Type B pancreatic cell (in vitro differentiated cells): ENCODE measurements around the gene CHCHD6. TPM values are rescaled to one million over a fixed set of nuclear protein-coding genes. Genes with fewer than 3 reads are reported as not detected.

ENCODE experiments used
- DNase-seq: peaks from one replicate; pipeline ENCODE4 v3.0.0; 2021; ENCODE audit warnings: mixed read lengths; ENCODE audit not compliant: unreplicated experiment; ENCODE audit errors: extremely low spot score
- H3K27ac Mint-ChIP-seq: 2 replicates; pipeline ENCODE4 v1.8.0; 2021; ENCODE audit warnings: mild to moderate bottlenecking, mixed read lengths
- H3K27me3 Mint-ChIP-seq: 2 replicates; pipeline ENCODE4 v1.8.0; 2021; ENCODE audit warnings: mixed read lengths
- H3K36me3 Mint-ChIP-seq: 2 replicates; pipeline ENCODE4 v1.8.0; 2021; ENCODE audit warnings: mixed read lengths
- H3K4me1 Mint-ChIP-seq: one replicate; pipeline ENCODE4 v1.8.0; 2021; ENCODE audit warnings: mixed read lengths; ENCODE audit not compliant: unreplicated experiment
- H3K4me3 Mint-ChIP-seq: 2 replicates; pipeline ENCODE4 v1.8.0; 2021; ENCODE audit warnings: mild to moderate bottlenecking, mixed read lengths
- H3K9me3 Mint-ChIP-seq: 2 replicates; pipeline ENCODE4 v1.8.0; 2021; ENCODE audit warnings: mixed read lengths
- CTCF ChIP-seq: fragments of 200-600 bp; sonication (generic); conservative IDR thresholded peaks from 2 replicates; pipeline ENCODE4 v1.5.0; 2021; ENCODE audit warnings: antibody characterized with exemption, mild to moderate bottlenecking
- total RNA-seq: library from RNA; stranded (reverse); gene quantifications from 2 replicates; pipeline ENCODE4 v1.2.1, GENCODE V29; 2021; ENCODE audit warnings: low replicate concordance

CHCHD6 gene
- total RNA-seq, 1 donor from 2014 or later, result 17.5 TPM

GRCh38 chr3:126961191-126961790 is 257.3 kb downstream of the CHCHD6 start:
- TF ChIP-seq CTCF, result no peak
- peaks cover 25% of the 10 kb centered on the region for H3K4me1 Mint-ChIP-seq
- H3K27me3 Mint-ChIP-seq, result peaks cover 3% of the 10 kb centered on the region
- peaks cover 4% of the 10 kb centered on the region for H3K36me3 Mint-ChIP-seq
- no peak for DNase-seq
- H3K27ac Mint-ChIP-seq, result no peak overlapping the region
- no peak overlapping the region for H3K4me3 Mint-ChIP-seq
- no peaks in the 10 kb centered on the region for H3K9me3 Mint-ChIP-seq

- Mint-ChIP-seq H3K4me3 (no peak overlapping the region), H3K27ac (no peak overlapping the region), H3K27me3 (peaks cover 3% of the 10 kb centered on the region)
These were observed 257.9 kb downstream of the CHCHD6 start for GRCh38 chr3:126961791-126962461.

GRCh38 chr3:126962756-126963155 is 258.7 kb downstream of the CHCHD6 start:
- Mint-ChIP-seq H3K36me3 (peaks cover 4% of the 10 kb centered on the region), H3K4me3 (no peak overlapping the region), H3K9me3 (no peaks in the 10 kb centered on the region), H3K4me1 (peaks cover 24% of the 10 kb centered on the region), H3K27me3 (peaks cover 3% of the 10 kb centered on the region), H3K27ac (no peak overlapping the region)
- DNase-seq, result no peak
- no peak for TF ChIP-seq CTCF

More at GRCh38 chr3:126961791-126962461, 257.9 kb downstream of the CHCHD6 start:
- H3K36me3 Mint-ChIP-seq, result peaks cover 4% of the 10 kb centered on the region
- H3K9me3 Mint-ChIP-seq, result no peaks in the 10 kb centered on the region
- DNase-seq, result no peak
- H3K4me1 Mint-ChIP-seq, result peaks cover 24% of the 10 kb centered on the region
- no peak for TF ChIP-seq CTCF

GRCh38 chr3:126963261-126964190 is 259.5 kb downstream of the CHCHD6 start:
- no peak for TF ChIP-seq CTCF
- Mint-ChIP-seq H3K27me3 (peaks cover 3% of the 10 kb centered on the region), H3K36me3 (peaks cover 4% of the 10 kb centered on the region), H3K4me3 (no peak overlapping the region), H3K4me1 (peaks cover 28% of the 10 kb centered on the region), H3K27ac (peak overlapping the region; percentile 16), H3K9me3 (no peaks in the 10 kb centered on the region)
- no peak for DNase-seq

GRCh38 chr3:126964261-126964660 is 260.2 kb downstream of the CHCHD6 start:
- DNase-seq, result no peak
- H3K4me1 Mint-ChIP-seq, result peaks cover 30% of the 10 kb centered on the region
- H3K27me3 Mint-ChIP-seq, result peaks cover 3% of the 10 kb centered on the region
- no peak overlapping the region for H3K4me3 Mint-ChIP-seq
- no peak for TF ChIP-seq CTCF
- peaks cover 4% of the 10 kb centered on the region for H3K36me3 Mint-ChIP-seq
- no peak overlapping the region for H3K27ac Mint-ChIP-seq
- no peaks in the 10 kb centered on the region for H3K9me3 Mint-ChIP-seq
